DMS 273 (cell line): ENCODE measurements around the gene LYL1.
"Not testable (repeated sequence)": the region's sequence is repeated elsewhere in the genome, so short reads cannot be mapped to it uniquely, and the experiment has no call there.

Experiments used
- DNase-seq: peaks from one replicate; lab custom pipeline; 2025; ENCODE audit not compliant: unreplicated experiment; lab: John Stamatoyannopoulos, UW

The LYL1 gene

GRCh38 chr19:13102666-13103580 lies at the start of gene LYL1:
TSS of gene LYL1 (minus strand) at chr19:13102858. CDS start at chr19:13101171, 1,687 bp downstream.
- DNase-seq, result peak; percentile 68

GRCh38 chr19:13151605-13152355 lies 49.1 kb upstream of the LYL1 start:
- DNase-seq, result peak; percentile 99

GRCh38 chr19:13150931-13151604 lies 48.4 kb upstream of the LYL1 start:
- DNase-seq, result peak; percentile 69

- peak; percentile 98 for DNase-seq
These were observed 47.7 kb upstream of the LYL1 start, which contains the start of the genes IER2 and STX10 for GRCh38 chr19:13150187-13150930. TSS of gene IER2 (plus strand) at chr19:13150411. CDS start at chr19:13153187, 2,776 bp downstream. TSS of gene STX10 (minus strand) at chr19:13150375. CDS start at chr19:13150173, 202 bp downstream.

GRCh38 chr19:13149628-13150186 lies 47.0 kb upstream of the LYL1 start:
- peak; percentile 75 for DNase-seq

GRCh38 chr19:13149173-13149627 lies 46.5 kb upstream of the LYL1 start:
- DNase-seq, result not testable (repeated sequence)

GRCh38 chr19:13146763-13147563 lies 44.3 kb upstream of the LYL1 start:
- DNase-seq, result no peak

- no peak for DNase-seq
These were observed 37.1 kb upstream of the LYL1 start for GRCh38 chr19:13139633-13140311.

GRCh38 chr19:13138916-13139198 lies 36.2 kb upstream of the LYL1 start:
- no peak for DNase-seq

GRCh38 chr19:13138171-13138915 lies 35.7 kb upstream of the LYL1 start:
- no peak for DNase-seq

- no peak for DNase-seq
These were observed 34.7 kb upstream of the LYL1 start for GRCh38 chr19:13137290-13137794.

GRCh38 chr19:13135068-13136062 lies 32.7 kb upstream of the LYL1 start:
- DNase-seq, result no peak

GRCh38 chr19:13134626-13135025 lies 32.0 kb upstream of the LYL1 start:
- no peak for DNase-seq

GRCh38 chr19:13133241-13133870 lies 30.7 kb upstream of the LYL1 start:
- DNase-seq, result no peak

- no peak for DNase-seq
These were observed 30.0 kb upstream of the LYL1 start for GRCh38 chr19:13132471-13133180.
